ENCODE data around the gene GGT6.

Gene GGT6

DNA sequence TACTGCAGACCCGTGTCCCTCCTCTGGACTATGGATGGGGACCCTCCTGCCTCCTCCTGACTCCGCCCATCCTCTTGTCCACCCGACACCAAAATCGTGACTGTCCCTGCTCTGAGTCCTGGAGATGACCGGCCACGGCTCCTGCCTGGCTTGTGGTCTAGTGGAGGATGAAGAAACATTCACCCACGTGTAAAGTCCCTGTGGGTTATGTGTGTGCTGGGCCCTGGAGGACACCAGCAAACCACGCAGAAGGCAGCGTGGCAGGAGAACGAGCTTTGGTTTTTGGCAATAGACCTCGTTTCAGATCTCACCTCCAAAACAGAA, 49.8 kb downstream of the GGT6 start:
- Mint-ChIP-seq H3K36me3 (ENCODE audit: low read depth) (no peaks in the 10 kb centered on the region), H3K27me3 (no peaks in the 10 kb centered on the region), H3K27ac (no peak overlapping the region), H3K4me3 (no peak overlapping the region), H3K9me3 (no peaks in the 10 kb centered on the region), H3K4me1 (ENCODE audit: low read depth) (peaks cover 19% of the 10 kb centered on the region)

DNA sequence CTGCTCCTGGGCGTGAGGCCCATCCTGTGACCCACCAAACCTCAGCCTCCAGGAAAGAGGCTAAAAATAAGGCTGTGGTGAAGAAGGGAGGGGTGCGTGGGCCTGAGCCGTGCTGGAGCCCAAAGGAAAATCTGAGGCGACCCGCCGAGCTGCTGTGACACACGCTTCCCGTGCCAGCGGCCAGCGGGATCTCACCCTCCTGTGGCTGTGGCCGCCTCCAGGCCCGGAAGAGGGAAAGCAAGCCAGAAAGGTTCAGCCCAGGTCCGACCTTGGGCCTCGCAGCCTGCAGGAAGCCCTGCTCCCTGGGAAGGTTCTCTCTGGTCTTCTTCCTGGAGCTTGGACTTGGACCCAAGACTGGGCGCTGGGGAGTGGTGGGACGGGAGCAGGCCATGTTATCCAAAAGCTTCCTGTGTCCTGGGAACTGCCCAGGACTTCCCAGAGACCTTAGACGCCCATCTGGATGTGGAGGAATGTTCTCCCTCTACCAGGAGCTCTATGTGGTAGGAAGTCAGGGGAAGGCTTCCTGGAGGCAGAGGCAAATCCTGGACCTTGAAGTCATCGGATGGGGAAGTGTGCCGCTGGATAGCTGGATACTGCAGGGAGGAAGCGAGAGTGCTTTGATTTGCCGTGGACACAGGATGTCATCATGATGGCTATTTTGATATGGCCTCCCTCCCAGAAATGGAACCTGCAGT, 50.3 kb downstream of the GGT6 start:
- no peaks in the 10 kb centered on the region for H3K27me3 Mint-ChIP-seq
- H3K27ac Mint-ChIP-seq = no peak overlapping the region
- H3K4me3 Mint-ChIP-seq = no peak overlapping the region
- H3K4me1 Mint-ChIP-seq (ENCODE audit: low read depth) = peaks cover 24% of the 10 kb centered on the region
- no peaks in the 10 kb centered on the region for H3K9me3 Mint-ChIP-seq
- no peaks in the 10 kb centered on the region for H3K36me3 Mint-ChIP-seq (ENCODE audit: low read depth)

DNA sequence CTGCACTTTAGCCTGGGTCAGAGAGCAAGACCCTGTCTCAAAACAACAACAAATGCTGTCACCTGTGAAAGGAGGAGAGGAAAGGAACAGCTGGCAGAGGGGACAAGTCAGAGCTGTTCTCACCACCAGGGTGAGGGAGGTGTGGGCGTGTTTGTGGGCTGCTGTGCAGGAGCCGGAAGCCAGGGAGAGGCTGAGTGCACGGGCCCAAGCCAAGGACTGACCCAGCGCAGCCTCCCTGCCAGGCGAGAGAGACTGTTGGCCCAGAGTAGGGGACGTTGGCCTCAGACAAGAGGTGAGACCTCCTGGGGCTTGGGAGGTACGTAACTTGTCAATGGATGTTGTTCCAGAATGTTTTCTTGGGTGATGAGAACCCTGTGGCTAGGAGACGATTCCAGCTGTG, 51.0 kb downstream of the GGT6 start:
- H3K27me3 Mint-ChIP-seq = no peaks in the 10 kb centered on the region
- H3K36me3 Mint-ChIP-seq (ENCODE audit: low read depth) = no peaks in the 10 kb centered on the region
- peak overlapping the region; percentile 67 for H3K27ac Mint-ChIP-seq
- H3K4me3 Mint-ChIP-seq = no peak overlapping the region
- H3K9me3 Mint-ChIP-seq = no peaks in the 10 kb centered on the region
- H3K4me1 Mint-ChIP-seq (ENCODE audit: low read depth) = peaks cover 30% of the 10 kb centered on the region

DNA sequence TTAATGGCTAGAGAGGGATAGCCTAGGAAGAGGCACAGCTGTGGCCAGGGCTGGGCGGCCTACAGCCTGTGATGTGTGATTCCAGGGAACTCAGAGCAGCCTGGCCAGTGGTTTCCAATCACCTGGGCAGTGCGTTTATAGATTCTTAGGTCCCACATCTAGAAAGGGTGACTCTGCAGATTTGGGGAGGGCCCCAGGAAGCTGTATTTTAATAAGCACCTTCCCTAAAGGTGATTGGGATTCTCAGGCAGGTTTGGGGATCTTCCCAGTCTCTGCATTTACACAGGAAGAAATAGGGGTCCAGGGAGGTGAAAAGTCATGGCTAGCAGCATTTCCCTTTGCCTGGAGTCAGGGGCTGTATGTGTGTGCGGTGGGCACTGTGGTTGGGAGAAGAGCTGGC, 52.2 kb downstream of the GGT6 start:
- Mint-ChIP-seq H3K36me3 (ENCODE audit: low read depth) (no peaks in the 10 kb centered on the region), H3K4me1 (ENCODE audit: low read depth) (peaks cover 40% of the 10 kb centered on the region), H3K27me3 (no peaks in the 10 kb centered on the region), H3K27ac (no peak overlapping the region), H3K4me3 (no peak overlapping the region), H3K9me3 (no peaks in the 10 kb centered on the region)

DNA sequence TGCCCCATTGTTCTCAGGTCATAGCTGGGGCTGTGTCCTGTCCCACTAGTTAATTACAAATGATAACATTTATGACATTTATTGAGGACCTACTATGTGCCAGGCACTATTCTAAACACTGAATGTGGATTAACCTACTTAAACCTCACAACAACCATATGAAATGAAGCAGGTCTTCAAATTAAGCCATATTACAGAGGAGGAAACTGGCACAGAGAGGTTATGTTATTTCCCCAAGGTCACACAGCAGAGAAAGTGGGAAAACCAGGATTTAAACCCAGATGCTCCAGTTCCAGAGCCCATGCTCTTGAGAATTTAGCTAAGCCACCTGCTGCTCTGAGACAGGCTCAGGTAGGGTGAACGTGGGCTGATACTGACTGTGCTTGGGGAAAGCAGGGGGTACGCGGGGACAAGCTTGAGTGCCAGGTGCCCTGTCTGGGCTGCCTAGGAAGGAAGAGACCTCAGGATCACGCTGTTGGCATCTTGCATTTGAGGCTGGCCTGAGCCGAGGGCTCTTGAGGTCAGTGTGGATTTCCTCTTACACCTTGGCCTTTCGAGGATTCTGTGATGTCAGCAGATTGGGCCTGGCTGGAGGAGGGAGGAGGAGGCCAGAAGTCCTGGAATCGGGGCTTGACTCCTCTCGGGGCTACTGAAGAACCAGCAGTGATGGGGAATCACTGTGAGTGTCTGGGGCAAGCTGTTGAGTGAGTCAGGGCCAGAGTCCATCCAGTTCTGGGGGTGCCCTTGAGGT, 52.8 kb downstream of the GGT6 start:
- peaks cover 6% of the 10 kb centered on the region for H3K27me3 Mint-ChIP-seq
- no peaks in the 10 kb centered on the region for H3K36me3 Mint-ChIP-seq (ENCODE audit: low read depth)
- no peaks in the 10 kb centered on the region for H3K9me3 Mint-ChIP-seq
- peaks cover 40% of the 10 kb centered on the region for H3K4me1 Mint-ChIP-seq (ENCODE audit: low read depth)
- peak overlapping the region; percentile 49 for H3K27ac Mint-ChIP-seq
- H3K4me3 Mint-ChIP-seq = no peak overlapping the region

Data from stimulated activated naive CD8-positive, alpha-beta T cell treated with anti-CD3 and anti-CD28 coated beads, Interleukin-15, Interleukin-2, amounts not matched to agents 100 ng/mL and 50 ng/mL, for 24 hours (primary cell).